Peyer's patch (tissue), 4 donors: Measurements from ENCODE around the gene ZNF646. TPM values are rescaled to one million over a fixed set of nuclear protein-coding genes. Genes with fewer than 3 reads are reported as not detected.

Experiments
- DNase-seq, 3 donors: peaks; one replicate each; pipeline ENCODE4 v3.0.0-alpha.2; 2017 to 2019
- H3K27ac ChIP-seq, 4 donors: fragments of 200-600 bp; sonication (generic); one replicate each; pipeline ENCODE4 v1.5.1; 2016 to 2019
- H3K27me3 ChIP-seq, 2 donors: fragments of 200-600 bp; sonication (generic); one replicate each; pipeline ENCODE4 v1.5.1; 2019
- H3K36me3 ChIP-seq, 3 donors: fragments of 200-600 bp; sonication (generic); one replicate each; pipeline ENCODE4 v1.5.1; 2016 to 2019
- H3K4me1 ChIP-seq, 4 donors: fragments of 200-600 bp; sonication (generic); one replicate each; pipeline ENCODE4 v1.5.1; 2016 to 2019
- H3K4me3 ChIP-seq, 4 donors: fragments of 200-600 bp; sonication (generic); 1 replicate in 3 of 4; 2 replicates in 1 of 4; pipeline ENCODE4 v1.5.1; 2016 to 2019; ENCODE audit warnings: mild to moderate bottlenecking in 1 of 4
- H3K9me3 ChIP-seq, 4 donors: fragments of 200-600 bp; sonication (generic); one replicate each; pipeline ENCODE4 v1.5.1; 2016 to 2019; ENCODE audit warnings: mild to moderate bottlenecking in 1 of 4
- CTCF ChIP-seq, 6 experiments: fragments of 450-650 bp in 4 of 6; fragments of 200-600 bp in 2 of 6; sonication (generic) in 1 of 6; IDR thresholded peaks; one replicate each; pipeline ENCODE4 v1.5.1; 2017 to 2019; ENCODE audit warnings: antibody characterized with exemption in 6 of 6, mild to moderate bottlenecking in 3 of 6, moderate library complexity in 1 of 6
- POLR2A ChIP-seq, 2 donors: fragments of 450-650 bp; IDR thresholded peaks; one replicate each; pipeline ENCODE4 v1.5.1; 2017; ENCODE audit warnings: antibody characterized with exemption in 2 of 2, mild to moderate bottlenecking in 2 of 2, moderate library complexity in 2 of 2
- total RNA-seq, 4 donors: library from RNA; depleted of rRNA; stranded (reverse); fragments of >200 nt; gene quantifications; one replicate each; pipeline ENCODE4 v1.1.0, GENCODE V29; 2016

The ZNF646 gene
- total RNA-seq, 4 donors from 2014 or later, result 11.6 to 42.1 (median 29.8) TPM

GRCh38 chr16:31130336-31130891 is 56.2 kb downstream of the ZNF646 start:
- Histone ChIP-seq H3K36me3 (peaks cover 0 to 51% (median 0%) of the 10 kb centered on the region in 3 donors), H3K4me3 (peak overlapping the region in 1 of 4 donors; percentile 25), H3K9me3 (no peaks in the 10 kb centered on the region), H3K4me1 (peaks cover 0 to 69% (median 15%) of the 10 kb centered on the region in 4 donors), H3K27ac (peak overlapping the region in 3 of 4 donors; percentile 89 to 96 (median 93)), H3K27me3 (no peaks in the 10 kb centered on the region)
- TF ChIP-seq CTCF (IDR thresholded peaks at IDR 0.05) (no peak), POLR2A (IDR thresholded peaks at IDR 0.05) (peak in 1 of 2 donors; percentile 17)
- DNase-seq, result no peak

GRCh38 chr16:31130899-31131298 is 56.7 kb downstream of the ZNF646 start:
- peaks cover 0 to 51% (median 0%) of the 10 kb centered on the region in 3 donors for H3K36me3 ChIP-seq
- H3K27ac ChIP-seq, result peak overlapping the region in 3 of 4 donors; percentile 89 to 96 (median 93)
- peak in 2 of 3 donors; percentile 91 for DNase-seq
- H3K4me1 ChIP-seq, result peaks cover 0 to 69% (median 15%) of the 10 kb centered on the region in 4 donors
- no peaks in the 10 kb centered on the region for H3K9me3 ChIP-seq
- no peaks in the 10 kb centered on the region for H3K27me3 ChIP-seq
- H3K4me3 ChIP-seq, result peak overlapping the region in 1 of 4 donors; percentile 32
- TF ChIP-seq POLR2A (IDR thresholded peaks at IDR 0.05) (peak in 1 of 2 donors; percentile 58), CTCF (IDR thresholded peaks at IDR 0.05) (peak in 1 of 6 experiments; percentile 5)

GRCh38 chr16:31131416-31131815 is 57.2 kb downstream of the ZNF646 start:
- Histone ChIP-seq H3K27me3 (no peaks in the 10 kb centered on the region), H3K9me3 (no peaks in the 10 kb centered on the region), H3K4me3 (peak overlapping the region in 2 of 4 donors; percentile 32 to 40), H3K4me1 (peaks cover 0 to 69% (median 15%) of the 10 kb centered on the region in 4 donors), H3K36me3 (peaks cover 0 to 51% (median 0%) of the 10 kb centered on the region in 3 donors), H3K27ac (peak overlapping the region in 3 of 4 donors; percentile 89 to 96 (median 93))
- no peak for DNase-seq
- no peak for TF ChIP-seq POLR2A (IDR thresholded peaks at IDR 0.05)
- no peak for TF ChIP-seq CTCF (IDR thresholded peaks at IDR 0.05)

- peaks cover 0 to 69% (median 15%) of the 10 kb centered on the region in 4 donors for H3K4me1 ChIP-seq
- peaks cover 0 to 49% (median 0%) of the 10 kb centered on the region in 3 donors for H3K36me3 ChIP-seq
- peak overlapping the region in 3 of 4 donors; percentile 89 to 96 (median 93) for H3K27ac ChIP-seq
These were observed 57.6 kb downstream of the ZNF646 start for GRCh38 chr16:31131841-31132271.

GRCh38 chr16:31132303-31132979 is 58.2 kb downstream of the ZNF646 start:
- peaks cover 0 to 43% (median 0%) of the 10 kb centered on the region in 3 donors for H3K36me3 ChIP-seq
- DNase-seq, result no peak
- no peaks in the 10 kb centered on the region for H3K27me3 ChIP-seq
- peak overlapping the region in 3 of 4 donors; percentile 89 to 96 (median 93) for H3K27ac ChIP-seq
- peaks cover 0 to 67% (median 15%) of the 10 kb centered on the region in 4 donors for H3K4me1 ChIP-seq
- peak overlapping the region in 2 of 4 donors; percentile 68 to 84 for H3K4me3 ChIP-seq
- H3K9me3 ChIP-seq, result no peaks in the 10 kb centered on the region
- TF ChIP-seq POLR2A (IDR thresholded peaks at IDR 0.05) (no peak), CTCF (IDR thresholded peaks at IDR 0.05) (no peak)

More at GRCh38 chr16:31131841-31132271, 57.6 kb downstream of the ZNF646 start:
- Histone ChIP-seq H3K27me3 (no peaks in the 10 kb centered on the region), H3K4me3 (peak overlapping the region in 2 of 4 donors; percentile 68 to 84), H3K9me3 (no peaks in the 10 kb centered on the region)
- DNase-seq, result peak in 2 of 3 donors; percentile 87 to 91
- TF ChIP-seq CTCF (IDR thresholded peaks at IDR 0.05) (no peak), POLR2A (IDR thresholded peaks at IDR 0.05) (peak; percentile 79 to 94)
